Neutrophil (primary cell): ENCODE measurements around the gene RNH1.

Experiments
- H3K27ac ChIP-seq: fragments of 200-600 bp; sonication (generic); 2 replicates; pipeline ENCODE4 v1.5.1; 2016; ENCODE audit warnings: mild to moderate bottlenecking, moderate library complexity
- H3K27me3 ChIP-seq: fragments of 200-600 bp; sonication (generic); 2 replicates; pipeline ENCODE4 v1.6.0; 2016; ENCODE audit warnings: mild to moderate bottlenecking
- H3K36me3 ChIP-seq: fragments of 200-600 bp; sonication (generic); 2 replicates; pipeline ENCODE4 v1.5.1; 2017
- H3K4me1 ChIP-seq, 2 experiments: fragments of 200-600 bp in 1 of 2; sonication (generic) in 1 of 2; 1 replicate in 1 of 2; 2 replicates in 1 of 2; pipeline versions ENCODE4 v1.5.1 to v1.6.1; 2013 to 2016; ENCODE audit warnings: low read depth in 1 of 2, low read length in 1 of 2, mild to moderate bottlenecking in 1 of 2, moderate library complexity in 1 of 2; ENCODE audit not compliant: control insufficient read depth in 1 of 2, insufficient read depth in 1 of 2
- H3K4me3 ChIP-seq, 2 experiments: fragments of 200-600 bp in 1 of 2; sonication (generic) in 1 of 2; 1 replicate in 1 of 2; 2 replicates in 1 of 2; pipeline ENCODE4 v1.5.1; 2013 to 2016; ENCODE audit warnings: low read depth in 1 of 2, low read length in 1 of 2, mild to moderate bottlenecking in 1 of 2, moderate library complexity in 1 of 2
- H3K9me3 ChIP-seq: fragments of 200-600 bp; sonication (generic); 2 replicates; pipeline ENCODE4 v1.5.1; 2016
- TF ChIP-seq, protein P1 (sequence below): fragments of 200-600 bp; sonication (generic); IDR thresholded peaks from 2 replicates; pipeline ENCODE4 v1.5.1; 2016; ENCODE audit warnings: antibody characterized with exemption

Gene RNH1

DNA sequence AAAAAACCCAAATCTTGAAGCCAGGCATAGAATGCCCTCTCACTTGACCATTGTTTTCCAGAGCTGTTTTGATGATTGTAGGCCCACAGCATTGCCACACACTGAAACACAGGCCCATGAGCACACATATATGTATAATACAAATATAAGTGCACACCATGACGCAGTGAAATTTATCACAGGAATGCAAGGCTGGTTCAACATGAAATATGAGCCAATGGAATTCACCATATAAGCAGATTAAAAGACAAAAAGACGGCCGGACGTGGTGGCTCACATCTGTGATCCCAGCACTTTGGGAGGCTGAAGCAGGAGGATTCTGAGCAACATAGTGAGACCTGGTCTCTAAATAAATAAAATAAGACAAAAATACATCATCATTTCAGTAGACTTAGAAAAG, 9.4 kb upstream of the RNH1 start:
- peaks cover 7 to 9% of the 10 kb centered on the region in 2 experiments for H3K4me1 ChIP-seq
- no peaks in the 10 kb centered on the region for H3K9me3 ChIP-seq
- H3K27ac ChIP-seq: no peak overlapping the region
- no peaks in the 10 kb centered on the region for H3K36me3 ChIP-seq
- TF ChIP-seq, protein P1, sequence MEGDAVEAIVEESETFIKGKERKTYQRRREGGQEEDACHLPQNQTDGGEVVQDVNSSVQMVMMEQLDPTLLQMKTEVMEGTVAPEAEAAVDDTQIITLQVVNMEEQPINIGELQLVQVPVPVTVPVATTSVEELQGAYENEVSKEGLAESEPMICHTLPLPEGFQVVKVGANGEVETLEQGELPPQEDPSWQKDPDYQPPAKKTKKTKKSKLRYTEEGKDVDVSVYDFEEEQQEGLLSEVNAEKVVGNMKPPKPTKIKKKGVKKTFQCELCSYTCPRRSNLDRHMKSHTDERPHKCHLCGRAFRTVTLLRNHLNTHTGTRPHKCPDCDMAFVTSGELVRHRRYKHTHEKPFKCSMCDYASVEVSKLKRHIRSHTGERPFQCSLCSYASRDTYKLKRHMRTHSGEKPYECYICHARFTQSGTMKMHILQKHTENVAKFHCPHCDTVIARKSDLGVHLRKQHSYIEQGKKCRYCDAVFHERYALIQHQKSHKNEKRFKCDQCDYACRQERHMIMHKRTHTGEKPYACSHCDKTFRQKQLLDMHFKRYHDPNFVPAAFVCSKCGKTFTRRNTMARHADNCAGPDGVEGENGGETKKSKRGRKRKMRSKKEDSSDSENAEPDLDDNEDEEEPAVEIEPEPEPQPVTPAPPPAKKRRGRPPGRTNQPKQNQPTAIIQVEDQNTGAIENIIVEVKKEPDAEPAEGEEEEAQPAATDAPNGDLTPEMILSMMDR: no peak
- H3K27me3 ChIP-seq: no peaks in the 10 kb centered on the region
- no peak overlapping the region for H3K4me3 ChIP-seq

DNA sequence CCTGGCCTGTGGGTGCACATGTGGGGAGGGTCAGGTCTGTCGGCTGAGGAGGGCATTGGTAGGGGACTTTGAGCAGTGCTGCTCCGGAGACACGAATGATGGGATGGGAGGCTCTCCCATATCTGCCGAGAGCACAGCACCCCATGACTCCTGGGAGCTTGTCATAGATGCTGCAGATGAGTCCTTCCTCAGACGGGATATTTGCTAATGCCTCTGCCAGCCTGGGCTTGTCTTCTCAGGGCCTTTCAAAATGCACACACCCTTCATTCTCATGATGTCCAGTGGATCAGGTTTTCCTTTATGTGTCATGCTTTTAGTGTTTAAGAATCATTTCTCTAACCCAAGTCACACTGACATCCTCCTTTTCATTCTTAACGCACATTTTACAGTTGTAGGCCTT, 8.1 kb upstream of the RNH1 start:
- H3K4me1 ChIP-seq: peaks cover 7 to 9% of the 10 kb centered on the region in 2 experiments
- TF ChIP-seq, protein P1: no peak
- H3K36me3 ChIP-seq: no peaks in the 10 kb centered on the region
- H3K4me3 ChIP-seq: no peak overlapping the region
- H3K27me3 ChIP-seq: no peaks in the 10 kb centered on the region
- H3K27ac ChIP-seq: no peak overlapping the region
- no peaks in the 10 kb centered on the region for H3K9me3 ChIP-seq

DNA sequence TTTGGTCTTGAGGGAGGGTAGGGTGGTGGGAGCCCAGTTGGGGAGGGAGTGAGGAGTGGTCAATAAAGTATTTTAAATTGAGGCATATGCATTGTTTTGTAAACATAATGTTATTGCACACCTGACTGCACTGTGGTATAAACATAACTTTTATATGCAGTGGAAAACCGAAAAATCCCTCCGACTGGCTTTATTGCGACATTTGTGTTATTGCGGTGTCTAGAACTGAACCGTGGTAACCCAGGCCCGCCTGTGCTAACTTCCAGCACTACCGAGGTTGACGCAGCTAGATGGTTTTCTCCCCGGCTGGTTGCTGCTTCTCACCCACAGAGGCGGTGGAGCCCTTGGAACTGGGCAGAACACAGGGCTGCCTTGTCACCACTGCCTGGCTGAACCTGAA, 7.6 kb upstream of the RNH1 start:
- TF ChIP-seq, protein P1: no peak
- Histone ChIP-seq H3K36me3 (no peaks in the 10 kb centered on the region), H3K9me3 (no peaks in the 10 kb centered on the region), H3K4me3 (no peak overlapping the region), H3K27ac (no peak overlapping the region), H3K4me1 (peaks cover 7 to 9% of the 10 kb centered on the region in 2 experiments), H3K27me3 (no peaks in the 10 kb centered on the region)

DNA sequence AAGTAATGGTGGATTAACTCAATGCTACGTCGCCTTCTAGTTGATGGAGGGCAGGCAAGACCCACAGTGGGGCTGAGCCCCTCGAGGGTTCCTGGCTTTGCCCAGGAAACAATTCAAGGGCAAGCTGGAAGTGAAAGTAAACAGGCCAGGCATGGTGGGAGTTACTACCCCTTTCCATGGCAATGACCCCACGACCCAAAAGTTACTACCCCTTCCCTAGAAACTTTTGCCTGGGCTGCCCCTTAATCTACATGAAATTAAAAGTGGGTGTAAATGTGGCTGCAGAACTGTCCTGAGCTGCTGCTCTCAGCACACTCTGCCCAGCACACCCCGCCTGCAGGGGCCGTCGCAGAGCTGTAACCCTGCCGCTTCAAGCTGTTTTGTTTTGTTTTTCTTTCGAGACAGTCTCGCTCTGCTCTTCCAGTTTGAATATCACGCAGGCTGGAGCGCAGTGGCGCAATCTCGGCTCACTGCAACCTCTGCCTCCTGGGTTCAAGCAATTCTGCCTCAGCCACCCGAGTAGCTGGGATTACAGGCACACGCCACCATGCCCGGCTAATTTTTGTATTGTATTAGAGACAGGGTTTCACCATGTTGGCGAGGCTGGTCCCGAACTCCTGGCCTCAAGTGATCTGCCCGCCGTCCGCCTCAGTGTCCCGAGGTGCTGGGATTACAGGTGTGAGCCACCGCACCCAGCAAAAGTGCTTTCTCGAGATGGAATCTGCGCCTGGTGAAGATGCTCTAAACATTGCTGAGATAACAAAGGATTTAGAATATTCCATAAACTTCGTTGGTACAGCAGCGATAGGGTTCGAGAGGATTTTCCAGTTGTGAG, 5.9 kb upstream of the RNH1 start:
- no peak overlapping the region for H3K27ac ChIP-seq
- no peaks in the 10 kb centered on the region for H3K9me3 ChIP-seq
- no peaks in the 10 kb centered on the region for H3K36me3 ChIP-seq
- H3K4me1 ChIP-seq: peaks cover 0 to 4% of the 10 kb centered on the region in 2 experiments
- H3K4me3 ChIP-seq: no peak overlapping the region
- TF ChIP-seq, protein P1: no peak
- no peaks in the 10 kb centered on the region for H3K27me3 ChIP-seq

DNA sequence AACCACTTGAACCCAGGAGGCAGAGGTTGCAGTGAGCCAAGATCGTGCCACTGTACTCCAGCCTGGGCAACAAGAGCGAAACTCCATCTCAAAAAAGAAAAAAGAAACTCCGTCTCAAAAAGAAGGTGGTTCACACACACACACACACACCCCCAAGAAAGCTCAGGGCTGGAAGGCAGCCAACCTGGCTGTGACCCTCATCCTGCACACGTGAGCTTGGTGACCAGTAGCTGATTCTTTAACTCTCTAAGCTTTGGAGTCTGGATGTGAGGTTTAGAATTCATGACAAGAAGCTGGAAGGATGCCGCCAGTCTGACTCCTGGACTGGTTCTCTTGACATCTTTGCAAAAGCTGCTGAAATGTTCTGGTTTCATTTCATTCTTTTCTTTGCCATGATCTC, 1.9 kb upstream of the RNH1 start:
- TF ChIP-seq, protein P1: no peak
- H3K36me3 ChIP-seq: no peaks in the 10 kb centered on the region
- no peak overlapping the region for H3K27ac ChIP-seq
- no peaks in the 10 kb centered on the region for H3K27me3 ChIP-seq
- no peak overlapping the region for H3K4me3 ChIP-seq
- H3K9me3 ChIP-seq: no peaks in the 10 kb centered on the region
- H3K4me1 ChIP-seq: peaks cover 32 to 35% of the 10 kb centered on the region in 2 experiments
